OCI-LY7 (cell line): ENCODE results near the gene CPT1A.

ENCODE experiments used
- EZH2phosphoT487 ChIP-seq: fragments of 200-600 bp; sonication (generic); IDR thresholded peaks from 2 replicates; pipeline ENCODE4 v1.6.1; 2018; ENCODE audit warnings: low read depth, borderline replicate concordance, mild to moderate bottlenecking, mixed run types, antibody characterized with exemption, low read length, moderate library complexity, mixed read lengths
- TF ChIP-seq, protein P1 (sequence below): fragments of 200-600 bp; sonication (generic); conservative IDR thresholded peaks from 2 replicates; pipeline ENCODE4 v1.5.1; 2014; ENCODE audit warnings: mild to moderate bottlenecking, antibody characterized with exemption, low read length, moderate library complexity, mixed read lengths

DNA sequence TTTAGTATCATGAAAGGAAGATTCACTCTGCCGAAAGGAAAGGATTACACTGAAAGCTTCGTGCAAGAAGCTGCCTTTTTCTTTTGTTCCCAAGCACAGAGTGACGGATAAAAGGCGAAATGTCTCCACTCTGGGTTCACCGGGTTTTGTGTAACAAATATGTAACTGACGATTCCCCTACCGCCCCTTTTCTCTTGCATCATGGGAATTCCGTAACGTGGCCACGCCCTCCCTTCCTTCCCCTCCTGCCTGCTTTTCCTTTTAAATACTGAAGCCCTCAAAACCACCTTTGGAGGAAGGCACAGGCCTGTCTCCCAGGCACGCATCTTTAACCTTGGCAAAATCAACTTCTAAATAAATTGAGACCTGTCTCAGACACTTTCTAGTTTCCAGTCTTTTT is 74.0 kb downstream of the CPT1A start:
- TF ChIP-seq, protein P1, sequence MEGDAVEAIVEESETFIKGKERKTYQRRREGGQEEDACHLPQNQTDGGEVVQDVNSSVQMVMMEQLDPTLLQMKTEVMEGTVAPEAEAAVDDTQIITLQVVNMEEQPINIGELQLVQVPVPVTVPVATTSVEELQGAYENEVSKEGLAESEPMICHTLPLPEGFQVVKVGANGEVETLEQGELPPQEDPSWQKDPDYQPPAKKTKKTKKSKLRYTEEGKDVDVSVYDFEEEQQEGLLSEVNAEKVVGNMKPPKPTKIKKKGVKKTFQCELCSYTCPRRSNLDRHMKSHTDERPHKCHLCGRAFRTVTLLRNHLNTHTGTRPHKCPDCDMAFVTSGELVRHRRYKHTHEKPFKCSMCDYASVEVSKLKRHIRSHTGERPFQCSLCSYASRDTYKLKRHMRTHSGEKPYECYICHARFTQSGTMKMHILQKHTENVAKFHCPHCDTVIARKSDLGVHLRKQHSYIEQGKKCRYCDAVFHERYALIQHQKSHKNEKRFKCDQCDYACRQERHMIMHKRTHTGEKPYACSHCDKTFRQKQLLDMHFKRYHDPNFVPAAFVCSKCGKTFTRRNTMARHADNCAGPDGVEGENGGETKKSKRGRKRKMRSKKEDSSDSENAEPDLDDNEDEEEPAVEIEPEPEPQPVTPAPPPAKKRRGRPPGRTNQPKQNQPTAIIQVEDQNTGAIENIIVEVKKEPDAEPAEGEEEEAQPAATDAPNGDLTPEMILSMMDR: no peak
- no peak for TF ChIP-seq EZH2phosphoT487
